ENCODE data around the gene SEC24D. TPM values are rescaled to one million over a fixed set of nuclear protein-coding genes. Genes with fewer than 3 reads are reported as not detected.

Gene SEC24D
- polyA plus RNA-seq, 4 donors, result 28.1 to 57.9 (median 46.5) TPM

GRCh38 chr4:118772767-118773428 is 63.0 kb downstream of the SEC24D start:
- Histone ChIP-seq H3K36me3 (ENCODE audit: control insufficient read depth in 3 of 3, insufficient read depth in 2 of 3, low read depth in 1 of 3, low read length in 3 of 3) (peaks cover 3 to 11% (median 5%) of the 10 kb centered on the region in 3 donors), H3K4me3 (ENCODE audit: low read depth in 1 of 3, low read length in 3 of 3) (no peak overlapping the region), H3K27ac (ENCODE audit: low read depth in 1 of 3, low read length in 2 of 3) (peak overlapping the region in 1 of 3 donors; percentile 18), H3K4me1 (ENCODE audit: control insufficient read depth in 3 of 3, insufficient read depth in 2 of 3, low read depth in 1 of 3, low read length in 2 of 3) (no peaks in the 10 kb centered on the region), H3K9me3 (ENCODE audit: control insufficient read depth in 2 of 2, insufficient read depth in 1 of 2, low read depth in 1 of 2, low read length in 1 of 2) (no peaks in the 10 kb centered on the region), H3K27me3 (ENCODE audit: control insufficient read depth in 3 of 3, insufficient read depth in 3 of 3, low read length in 3 of 3) (no peaks in the 10 kb centered on the region)
- FAIRE-seq, result no peak
- DNase-seq, result no peak
- 73 to 94% (median 84%) methylated on average over 3 of the region's 3 CpGs for WGBS, 3 donors

- H3K36me3 ChIP-seq (ENCODE audit: control insufficient read depth in 3 of 3, insufficient read depth in 2 of 3, low read depth in 1 of 3, low read length in 3 of 3), result peaks cover 3 to 12% (median 5%) of the 10 kb centered on the region in 3 donors
- WGBS, 3 donors, result 60 to 72% (median 67%) methylated on average over 7 of the region's 7 CpGs
- peak; percentile 57 for FAIRE-seq
These were observed 63.7 kb downstream of the SEC24D start for GRCh38 chr4:118772081-118772766.

GRCh38 chr4:118770741-118771187 is 65.2 kb downstream of the SEC24D start:
- no peak overlapping the region for H3K27ac ChIP-seq (ENCODE audit: low read depth in 1 of 3, low read length in 2 of 3)
- no peaks in the 10 kb centered on the region for H3K27me3 ChIP-seq (ENCODE audit: control insufficient read depth in 3 of 3, insufficient read depth in 3 of 3, low read length in 3 of 3)
- peaks cover 8 to 21% (median 13%) of the 10 kb centered on the region in 3 donors for H3K36me3 ChIP-seq (ENCODE audit: control insufficient read depth in 3 of 3, insufficient read depth in 2 of 3, low read depth in 1 of 3, low read length in 3 of 3)
- WGBS, 3 donors, result 68 to 80% (median 75%) methylated on average over 2 of the region's 2 CpGs
- FAIRE-seq, result no peak
- no peak for DNase-seq
- no peaks in the 10 kb centered on the region for H3K9me3 ChIP-seq (ENCODE audit: control insufficient read depth in 2 of 2, insufficient read depth in 1 of 2, low read depth in 1 of 2, low read length in 1 of 2)
- H3K4me1 ChIP-seq (ENCODE audit: control insufficient read depth in 3 of 3, insufficient read depth in 2 of 3, low read depth in 1 of 3, low read length in 2 of 3), result no peaks in the 10 kb centered on the region
- no peak overlapping the region for H3K4me3 ChIP-seq (ENCODE audit: low read depth in 1 of 3, low read length in 3 of 3)

More at GRCh38 chr4:118772081-118772766, 63.7 kb downstream of the SEC24D start:
- Histone ChIP-seq H3K27ac (ENCODE audit: low read depth in 1 of 3, low read length in 2 of 3) (peak overlapping the region in 1 of 3 donors; percentile 18), H3K9me3 (ENCODE audit: control insufficient read depth in 2 of 2, insufficient read depth in 1 of 2, low read depth in 1 of 2, low read length in 1 of 2) (no peaks in the 10 kb centered on the region), H3K4me3 (ENCODE audit: low read depth in 1 of 3, low read length in 3 of 3) (no peak overlapping the region), H3K4me1 (ENCODE audit: control insufficient read depth in 3 of 3, insufficient read depth in 2 of 3, low read depth in 1 of 3, low read length in 2 of 3) (no peaks in the 10 kb centered on the region), H3K27me3 (ENCODE audit: control insufficient read depth in 3 of 3, insufficient read depth in 3 of 3, low read length in 3 of 3) (no peaks in the 10 kb centered on the region)
- peak; percentile 48 to 49 for DNase-seq

GRCh38 chr4:118769161-118769560 is 66.8 kb downstream of the SEC24D start:
- no peaks in the 10 kb centered on the region for H3K27me3 ChIP-seq (ENCODE audit: control insufficient read depth in 3 of 3, insufficient read depth in 3 of 3, low read length in 3 of 3)
- 69 to 84% (median 80%) methylated on average over 4 of the region's 4 CpGs for WGBS, 3 donors
- no peak overlapping the region for H3K4me3 ChIP-seq (ENCODE audit: low read depth in 1 of 3, low read length in 3 of 3)
- H3K36me3 ChIP-seq (ENCODE audit: control insufficient read depth in 3 of 3, insufficient read depth in 2 of 3, low read depth in 1 of 3, low read length in 3 of 3), result peaks cover 8 to 23% (median 13%) of the 10 kb centered on the region in 3 donors
- no peaks in the 10 kb centered on the region for H3K9me3 ChIP-seq (ENCODE audit: control insufficient read depth in 2 of 2, insufficient read depth in 1 of 2, low read depth in 1 of 2, low read length in 1 of 2)
- H3K27ac ChIP-seq (ENCODE audit: low read depth in 1 of 3, low read length in 2 of 3), result peak overlapping the region in 2 of 3 donors; percentile 17 to 63
- DNase-seq (no peak), FAIRE-seq (no peak)
- H3K4me1 ChIP-seq (ENCODE audit: control insufficient read depth in 3 of 3, insufficient read depth in 2 of 3, low read depth in 1 of 3, low read length in 2 of 3), result no peaks in the 10 kb centered on the region

- Histone ChIP-seq H3K36me3 (ENCODE audit: control insufficient read depth in 3 of 3, insufficient read depth in 2 of 3, low read depth in 1 of 3, low read length in 3 of 3) (peaks cover 10 to 24% (median 13%) of the 10 kb centered on the region in 3 donors), H3K4me1 (ENCODE audit: control insufficient read depth in 3 of 3, insufficient read depth in 2 of 3, low read depth in 1 of 3, low read length in 2 of 3) (no peaks in the 10 kb centered on the region), H3K27me3 (ENCODE audit: control insufficient read depth in 3 of 3, insufficient read depth in 3 of 3, low read length in 3 of 3) (no peaks in the 10 kb centered on the region), H3K9me3 (ENCODE audit: control insufficient read depth in 2 of 2, insufficient read depth in 1 of 2, low read depth in 1 of 2, low read length in 1 of 2) (no peaks in the 10 kb centered on the region), H3K4me3 (ENCODE audit: low read depth in 1 of 3, low read length in 3 of 3) (no peak overlapping the region), H3K27ac (ENCODE audit: low read depth in 1 of 3, low read length in 2 of 3) (peak overlapping the region in 1 of 3 donors; percentile 1)
- 92 to 97% (median 95%) methylated on average over 6 of the region's 6 CpGs for WGBS, 3 donors
- FAIRE-seq (no peak), DNase-seq (no peak)
These were observed 68.8 kb downstream of the SEC24D start for GRCh38 chr4:118767109-118767508.

- H3K4me3 ChIP-seq (ENCODE audit: low read depth in 1 of 3, low read length in 3 of 3), result no peak overlapping the region
- H3K4me1 ChIP-seq (ENCODE audit: control insufficient read depth in 3 of 3, insufficient read depth in 2 of 3, low read depth in 1 of 3, low read length in 2 of 3), result no peaks in the 10 kb centered on the region
- no peaks in the 10 kb centered on the region for H3K27me3 ChIP-seq (ENCODE audit: control insufficient read depth in 3 of 3, insufficient read depth in 3 of 3, low read length in 3 of 3)
- 6 to 32% (median 13%) methylated on average over 1 of the region's 1 CpG for WGBS, 3 donors
- peak overlapping the region in 1 of 3 donors; percentile 8 for H3K27ac ChIP-seq (ENCODE audit: low read depth in 1 of 3, low read length in 2 of 3)
- no peak for FAIRE-seq
- no peaks in the 10 kb centered on the region for H3K9me3 ChIP-seq (ENCODE audit: control insufficient read depth in 2 of 2, insufficient read depth in 1 of 2, low read depth in 1 of 2, low read length in 1 of 2)
- peak in 1 of 2 donors; percentile 38 for DNase-seq
- H3K36me3 ChIP-seq (ENCODE audit: control insufficient read depth in 3 of 3, insufficient read depth in 2 of 3, low read depth in 1 of 3, low read length in 3 of 3), result peaks cover 10 to 28% (median 13%) of the 10 kb centered on the region in 3 donors
These were observed 70.5 kb downstream of the SEC24D start for GRCh38 chr4:118765399-118765798.

GRCh38 chr4:118762730-118763477 is 73.0 kb downstream of the SEC24D start:
- Histone ChIP-seq H3K4me3 (ENCODE audit: low read depth in 1 of 3, low read length in 3 of 3) (no peak overlapping the region), H3K27me3 (ENCODE audit: control insufficient read depth in 3 of 3, insufficient read depth in 3 of 3, low read length in 3 of 3) (no peaks in the 10 kb centered on the region), H3K4me1 (ENCODE audit: control insufficient read depth in 3 of 3, insufficient read depth in 2 of 3, low read depth in 1 of 3, low read length in 2 of 3) (peaks cover 0 to 6% (median 0%) of the 10 kb centered on the region in 3 donors), H3K9me3 (ENCODE audit: control insufficient read depth in 2 of 2, insufficient read depth in 1 of 2, low read depth in 1 of 2, low read length in 1 of 2) (no peaks in the 10 kb centered on the region), H3K36me3 (ENCODE audit: control insufficient read depth in 3 of 3, insufficient read depth in 2 of 3, low read depth in 1 of 3, low read length in 3 of 3) (peaks cover 7 to 20% (median 8%) of the 10 kb centered on the region in 3 donors), H3K27ac (ENCODE audit: low read depth in 1 of 3, low read length in 2 of 3) (no peak overlapping the region)
- FAIRE-seq (no peak), DNase-seq (no peak)
- WGBS, 3 donors, result 68 to 92% (median 91%) methylated on average over 3 of the region's 3 CpGs

GRCh38 chr4:118762155-118762554 is 73.8 kb downstream of the SEC24D start:
- WGBS, 3 donors, result 78 to 90% (median 84%) methylated on average over 5 of the region's 5 CpGs
- no peaks in the 10 kb centered on the region for H3K27me3 ChIP-seq (ENCODE audit: control insufficient read depth in 3 of 3, insufficient read depth in 3 of 3, low read length in 3 of 3)
- DNase-seq, result no peak
- peaks cover 7 to 17% (median 8%) of the 10 kb centered on the region in 3 donors for H3K36me3 ChIP-seq (ENCODE audit: control insufficient read depth in 3 of 3, insufficient read depth in 2 of 3, low read depth in 1 of 3, low read length in 3 of 3)
- no peak for FAIRE-seq
- no peaks in the 10 kb centered on the region for H3K9me3 ChIP-seq (ENCODE audit: control insufficient read depth in 2 of 2, insufficient read depth in 1 of 2, low read depth in 1 of 2, low read length in 1 of 2)
- H3K4me1 ChIP-seq (ENCODE audit: control insufficient read depth in 3 of 3, insufficient read depth in 2 of 3, low read depth in 1 of 3, low read length in 2 of 3), result peaks cover 0 to 6% (median 0%) of the 10 kb centered on the region in 3 donors
- no peak overlapping the region for H3K4me3 ChIP-seq (ENCODE audit: low read depth in 1 of 3, low read length in 3 of 3)
- H3K27ac ChIP-seq (ENCODE audit: low read depth in 1 of 3, low read length in 2 of 3), result peak overlapping the region in 1 of 3 donors; percentile 66
